Measurements from ENCODE around the gene MCM8.

MCM8 gene

DNA sequence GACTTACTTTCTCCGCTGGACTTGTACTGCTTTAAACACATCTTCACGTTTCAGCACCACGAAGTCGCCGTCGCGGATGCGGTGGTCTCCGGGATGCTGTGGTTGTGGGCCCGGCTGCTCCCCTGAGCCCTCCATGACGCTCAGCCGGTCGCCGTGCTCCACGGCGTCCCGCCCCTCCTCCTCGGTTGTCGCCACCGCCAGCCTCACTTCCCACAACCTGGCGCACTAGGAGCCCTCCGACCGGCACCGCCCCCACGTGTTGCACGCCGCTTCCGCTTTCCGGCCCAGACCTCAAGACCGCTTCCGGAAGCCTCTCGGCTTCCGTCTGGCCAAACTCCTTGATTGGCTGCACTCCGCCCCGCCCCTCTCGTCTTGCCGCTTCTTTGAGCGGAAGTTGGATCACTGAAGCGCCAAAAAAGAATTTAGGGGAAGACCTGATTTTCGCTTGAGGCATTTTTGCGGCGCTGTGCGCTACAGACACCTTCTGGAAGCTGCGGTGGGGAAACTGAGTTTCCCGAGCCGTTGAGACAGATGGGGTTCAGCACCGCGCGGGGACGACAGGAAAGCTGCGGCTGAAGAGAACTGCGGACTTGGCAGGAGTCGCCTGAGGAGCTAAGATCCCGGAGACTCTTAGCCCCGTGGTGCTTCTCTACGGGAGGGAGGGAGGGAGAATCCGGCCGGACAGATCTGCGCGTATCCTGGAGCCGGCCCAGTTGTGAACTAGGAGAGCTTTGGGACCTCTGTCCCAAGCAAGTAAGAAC is at the start of gene MCM8, which contains the start of gene TRMT6:
MCM8 (plus strand) TSS at position 382 of the 761 bp plus-strand sequence. CDS start 1,364 bp downstream, outside the sequence.
TRMT6 (minus strand) TSS at position 263 of the 761 bp plus-strand sequence; CDS start at position 135, 128 bp downstream.
- FAIRE-seq: peak; percentile 81

DNA sequence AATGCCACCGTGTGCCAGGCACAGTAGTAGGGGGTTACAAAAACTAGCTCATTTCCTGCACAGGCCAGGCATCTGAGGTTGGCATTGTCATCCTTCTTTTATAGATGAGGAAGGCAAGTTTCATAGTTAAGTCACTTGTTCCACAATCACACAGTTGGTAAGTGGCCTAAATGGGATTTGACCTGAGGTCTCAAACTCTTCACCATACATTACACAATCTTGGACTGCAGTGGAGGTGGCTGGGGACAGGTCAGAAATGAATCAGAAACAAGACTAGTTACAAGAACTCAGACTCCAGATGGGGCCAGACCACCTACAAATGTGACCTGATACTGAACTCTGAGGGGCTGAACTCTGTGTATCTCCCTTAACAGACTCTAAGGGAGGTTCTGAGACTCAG is 49.5 kb upstream of the MCM8 start:
- FAIRE-seq: no peak

DNA sequence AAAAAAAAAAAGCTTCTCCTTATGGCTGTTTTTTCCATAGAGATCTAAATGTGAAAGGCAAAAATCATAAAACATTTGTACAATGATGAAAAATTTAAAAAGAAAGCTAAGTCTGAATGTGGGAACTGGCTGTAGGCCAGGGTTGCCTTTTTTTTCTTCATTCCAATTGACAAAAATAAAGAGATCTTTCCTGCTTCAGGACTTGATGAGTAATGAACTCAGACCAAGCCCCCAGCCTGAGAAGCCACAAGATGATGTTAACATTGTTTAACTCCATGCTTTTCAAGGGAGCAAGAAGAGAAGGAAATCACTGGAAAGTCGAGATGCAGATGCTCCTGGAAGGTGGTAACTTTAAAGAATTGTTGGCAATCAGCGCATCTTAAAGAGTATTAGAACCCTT is 41.5 kb upstream of the MCM8 start:
- FAIRE-seq: no peak

DNA sequence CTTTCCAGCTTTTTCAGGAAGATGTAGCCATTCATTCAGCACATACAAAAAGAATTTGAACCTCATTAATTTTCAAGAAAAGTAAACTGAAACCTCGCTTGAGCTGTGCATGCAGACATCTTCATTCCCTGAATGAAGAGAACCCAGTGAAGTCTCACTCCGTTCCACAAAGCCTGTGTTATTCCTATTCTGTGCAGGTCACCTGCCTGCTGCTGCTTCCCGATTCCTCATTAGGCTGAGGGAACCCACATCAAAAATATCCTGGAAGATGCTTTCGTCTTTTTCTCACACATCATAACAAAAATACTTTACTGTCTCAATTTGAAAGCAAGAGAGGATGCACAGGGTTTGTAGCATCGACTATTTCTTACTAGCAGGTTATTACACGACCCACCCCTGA is 40.3 kb upstream of the MCM8 start:
- FAIRE-seq: no peak

DNA sequence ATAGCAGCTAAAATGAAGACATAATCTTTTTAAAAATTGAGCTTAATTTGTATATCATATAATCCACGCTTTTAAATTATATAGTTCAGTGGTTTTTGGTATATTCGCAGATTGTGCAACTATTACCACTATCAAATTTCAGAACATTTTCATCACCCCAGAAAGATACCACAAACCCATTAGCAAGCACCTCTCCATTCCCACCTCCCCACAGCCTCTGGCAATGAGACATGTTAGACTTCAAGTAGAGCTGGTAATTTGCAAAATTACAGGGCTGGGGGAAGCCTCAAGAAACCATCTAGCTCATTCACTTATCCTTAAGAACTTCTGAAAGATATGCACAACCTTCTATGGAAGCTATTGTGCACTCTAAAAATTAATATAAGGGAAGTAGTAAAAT is 37.3 kb upstream of the MCM8 start:
- no peak for FAIRE-seq

DNA sequence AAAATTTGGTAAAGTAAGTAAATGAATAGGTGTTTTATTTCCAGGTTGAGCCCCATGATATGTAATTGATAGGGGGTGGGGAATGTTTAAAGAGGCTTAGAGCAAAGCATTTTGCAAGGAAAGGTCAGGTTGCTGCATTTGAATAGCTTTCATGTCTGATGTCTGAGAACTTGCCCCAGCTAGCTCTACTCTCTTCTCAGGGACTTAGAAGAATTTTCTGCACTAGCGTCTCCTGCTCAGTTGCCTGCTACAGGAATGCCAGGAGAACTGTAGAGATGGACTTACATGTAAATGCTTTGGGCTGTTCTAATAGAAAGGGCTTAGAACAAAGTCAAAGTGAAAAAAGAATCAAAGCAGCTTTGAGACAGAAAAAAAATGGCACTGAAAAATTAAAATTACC is 35.6 kb upstream of the MCM8 start:
- no peak for FAIRE-seq

DNA sequence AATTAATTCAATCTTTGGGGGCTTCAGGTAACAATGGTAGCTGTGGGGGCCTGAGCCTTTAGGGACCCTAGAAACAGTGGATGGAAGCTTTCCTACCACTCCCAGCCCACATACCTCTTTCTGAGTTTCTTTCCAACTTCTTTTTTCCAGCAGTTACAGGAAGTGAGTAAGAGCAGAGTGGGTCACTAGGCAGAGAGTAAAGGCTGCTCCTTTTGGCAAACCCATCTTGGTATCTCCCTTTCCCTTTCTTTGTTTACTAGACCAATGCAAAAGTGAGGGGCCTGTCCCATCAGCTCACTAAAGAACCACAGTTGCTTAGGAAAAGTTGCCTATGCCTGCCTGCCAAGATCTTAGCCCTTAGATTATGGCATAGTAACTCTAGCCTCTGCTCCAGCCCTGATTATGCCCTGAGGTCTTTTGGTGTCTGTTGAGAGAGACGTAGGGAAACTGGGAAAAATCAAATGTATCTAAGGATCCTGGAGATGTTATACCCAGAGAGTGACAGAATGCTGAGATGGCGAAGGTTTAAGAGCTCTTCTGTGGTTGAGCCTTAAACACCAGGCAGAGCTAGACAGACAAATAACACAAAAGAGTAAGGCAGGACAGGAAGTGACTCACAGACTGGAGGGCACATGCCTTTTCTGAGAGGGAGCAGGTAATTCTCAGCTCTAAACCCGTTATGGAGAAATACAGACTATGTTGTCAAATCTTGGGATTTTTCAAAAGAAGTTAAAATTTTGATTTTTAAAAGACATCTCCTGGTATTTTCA is 31.4 kb upstream of the MCM8 start:
- FAIRE-seq: no peak

DNA sequence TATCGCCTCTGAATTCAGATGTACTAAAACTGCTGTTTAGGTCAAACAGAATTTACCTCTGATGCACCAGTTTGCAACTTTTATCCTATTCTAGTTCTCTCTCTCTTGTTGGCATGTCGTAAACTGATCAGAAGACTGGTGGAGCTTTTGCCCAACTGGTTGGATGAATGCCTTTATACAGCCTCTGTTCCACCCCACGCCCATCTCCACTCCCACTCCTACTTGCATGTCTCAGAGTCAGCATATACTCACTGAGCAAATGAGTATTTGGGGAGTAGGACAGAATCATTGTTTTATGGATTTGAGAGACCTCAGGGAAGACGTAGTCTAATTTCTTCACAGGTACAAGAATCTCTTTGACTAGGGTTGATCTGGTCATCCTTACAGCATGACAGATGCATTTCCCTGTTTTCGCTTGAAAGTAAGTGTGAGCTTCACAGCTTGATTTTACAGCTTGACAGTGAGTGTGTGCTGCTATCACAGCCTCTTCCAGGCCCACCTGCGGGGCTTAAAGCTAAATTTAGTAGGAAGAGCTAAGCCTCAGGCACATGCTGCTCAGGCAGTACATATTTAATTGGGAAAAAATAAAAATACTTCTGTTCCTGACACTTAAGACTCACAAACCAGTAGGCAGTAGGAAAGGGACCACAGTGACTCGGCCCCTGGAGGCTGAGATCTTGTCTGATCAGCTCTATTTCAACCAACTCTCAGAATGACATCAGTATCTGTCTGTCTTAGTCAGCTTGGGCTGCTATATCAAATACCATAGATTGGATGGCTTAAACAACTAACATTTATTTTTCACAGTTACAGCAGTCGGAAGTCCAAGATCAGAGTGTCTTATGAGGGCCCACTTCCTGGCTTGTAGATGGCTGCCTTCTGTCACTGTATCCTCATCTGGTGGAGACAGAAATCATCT is 30.6 kb upstream of the MCM8 start:
- no peak for FAIRE-seq

DNA sequence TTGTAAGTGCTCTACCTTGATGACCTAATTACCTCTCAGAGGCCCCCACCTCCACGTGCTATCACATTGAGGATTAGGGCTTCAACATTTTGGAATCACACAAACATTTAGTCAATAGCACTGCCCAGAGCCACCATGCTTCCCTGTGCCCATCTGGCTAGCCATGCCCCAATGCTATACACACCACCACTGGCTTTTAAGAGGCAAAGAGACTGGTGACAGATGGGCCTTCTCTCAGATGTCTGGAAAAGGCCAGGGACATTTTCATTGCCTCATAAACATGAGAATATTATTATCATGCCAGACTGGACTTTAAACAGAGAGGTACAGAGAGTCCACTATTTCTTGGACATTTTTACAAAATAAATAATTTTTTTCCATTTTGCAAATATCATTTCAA is 29.9 kb upstream of the MCM8 start:
- FAIRE-seq: no peak

DNA sequence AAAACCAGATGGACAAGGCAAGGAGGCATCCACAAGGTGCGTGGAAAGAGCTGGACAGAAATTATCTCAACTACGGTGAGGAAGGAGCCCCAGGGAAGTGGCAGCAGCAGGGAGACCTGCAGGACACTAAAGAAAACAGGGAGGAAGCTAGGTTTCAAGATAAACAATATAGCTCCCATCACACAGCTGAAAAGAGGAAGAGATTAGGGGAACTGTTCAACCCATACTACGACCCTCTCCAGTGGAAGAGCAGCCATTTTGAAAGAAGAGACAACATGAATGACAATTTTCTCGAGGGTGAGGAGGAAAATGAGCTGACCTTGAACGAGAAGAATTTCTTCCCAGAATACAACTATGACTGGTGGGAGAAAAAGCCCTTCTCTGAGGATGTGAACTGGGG is 27.0 kb upstream of the MCM8 start:
- no peak for FAIRE-seq

DNA sequence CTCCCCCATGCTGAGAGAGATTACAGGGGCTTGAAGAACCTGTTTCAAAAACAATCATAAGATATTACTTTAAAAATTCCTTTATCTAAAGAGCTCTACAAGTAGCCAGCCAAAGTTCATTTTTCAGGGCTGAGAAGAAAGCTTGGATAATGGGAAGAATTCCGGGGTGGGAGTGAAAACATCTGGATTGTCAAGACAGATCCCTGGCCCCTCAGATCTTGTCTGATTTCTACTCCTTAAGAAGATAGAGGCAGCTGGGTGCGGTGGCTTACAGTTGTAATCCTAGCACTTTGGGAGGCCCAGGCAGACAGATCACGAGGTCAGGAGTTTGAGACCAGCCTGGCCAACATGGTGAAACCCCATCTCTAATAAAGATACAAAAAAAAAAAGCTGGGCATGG is 24.9 kb upstream of the MCM8 start:
- FAIRE-seq: no peak

DNA sequence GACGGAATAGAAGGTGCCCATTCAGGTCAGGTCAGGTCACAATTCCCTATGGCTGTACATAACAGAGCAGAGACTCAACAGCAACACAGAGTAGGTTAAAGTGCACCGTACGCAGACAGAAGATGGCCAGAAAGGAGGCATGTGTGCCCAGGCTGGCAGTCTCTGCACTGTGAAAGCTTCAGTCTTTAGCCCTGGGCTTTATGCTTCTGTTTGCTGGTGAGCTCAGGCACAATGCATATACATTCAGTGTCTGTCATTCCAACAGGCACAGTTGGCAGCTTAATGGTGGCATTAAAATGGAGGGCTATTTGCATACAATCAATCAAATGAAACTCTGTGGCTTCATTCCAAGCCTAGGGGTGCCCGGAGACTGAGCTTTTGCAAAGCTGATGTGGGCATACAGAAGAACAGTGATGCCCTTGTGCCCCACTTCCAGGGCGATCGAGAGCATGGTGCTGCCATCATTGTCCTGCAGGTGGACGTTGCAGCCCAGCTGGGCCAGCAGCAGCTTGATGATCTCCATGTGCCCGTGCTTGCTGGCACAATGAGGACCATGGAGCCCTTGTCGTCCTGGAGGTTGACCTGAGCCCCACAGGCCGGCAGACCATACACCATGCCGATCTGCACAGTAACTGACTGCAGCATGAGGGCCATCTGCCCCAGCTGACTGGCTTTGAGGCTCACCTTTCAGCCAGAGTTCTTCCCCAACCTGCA is 22.5 kb upstream of the MCM8 start:
- no peak for FAIRE-seq

DNA sequence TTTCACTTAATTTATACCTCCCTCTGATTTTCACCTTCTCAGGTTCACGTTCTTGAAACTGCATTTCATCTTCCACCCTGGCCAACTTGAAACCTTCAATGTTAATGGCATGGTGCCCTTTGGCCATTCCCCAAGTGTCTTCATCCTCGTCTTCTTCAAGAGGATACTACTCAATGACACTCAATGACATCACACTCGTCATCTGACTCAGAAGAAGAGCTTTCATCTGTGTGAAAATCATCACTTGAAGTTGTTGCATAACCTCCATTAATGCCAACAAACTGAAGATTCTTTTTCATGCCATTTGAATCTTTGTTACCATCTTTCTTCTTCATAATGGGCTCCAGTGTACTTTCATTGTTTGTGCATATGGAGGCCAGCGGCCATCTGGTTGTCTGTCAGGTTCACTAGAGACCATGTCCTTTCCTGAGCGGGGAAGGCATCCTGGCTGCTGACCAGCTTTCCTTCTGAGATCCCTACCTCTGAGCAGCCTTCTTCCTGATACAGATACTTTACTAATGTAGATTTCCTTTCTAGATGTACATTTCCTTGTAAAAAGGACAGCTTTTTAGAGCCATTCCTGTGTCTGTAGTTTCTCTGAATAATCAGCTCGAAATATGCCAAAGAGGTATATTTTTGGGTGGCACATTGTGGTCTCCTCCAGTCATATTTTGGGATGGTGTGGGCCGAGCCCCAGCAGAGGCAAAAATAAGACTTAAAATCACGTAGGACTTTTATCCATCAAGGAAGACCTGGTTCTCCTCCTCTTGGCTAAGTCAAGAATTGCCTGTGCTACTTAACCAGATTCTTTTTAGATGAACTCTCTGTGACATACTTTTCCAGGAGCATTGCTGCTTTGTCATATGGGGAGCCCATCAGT is 21.4 kb upstream of the MCM8 start:
- no peak for FAIRE-seq

DNA sequence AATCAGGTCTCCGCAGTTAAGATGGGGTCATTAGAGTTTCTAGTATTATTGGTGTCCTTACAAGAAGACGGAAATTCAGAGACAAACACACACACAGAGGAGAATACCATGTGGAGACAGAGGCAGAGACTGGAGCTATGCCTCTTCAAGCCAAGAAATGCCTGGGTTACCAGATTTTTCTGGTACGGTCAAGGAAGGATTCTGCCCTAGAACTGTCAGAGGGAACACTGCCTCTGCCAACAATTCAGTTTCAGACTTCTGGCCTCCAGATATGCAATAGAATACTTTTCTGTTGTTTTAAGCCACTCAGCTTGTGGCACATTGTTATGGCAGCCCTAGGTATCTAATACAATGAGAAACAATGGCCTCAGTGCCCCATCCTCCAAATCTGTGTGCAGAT is 19.0 kb upstream of the MCM8 start:
- FAIRE-seq: no peak

DNA sequence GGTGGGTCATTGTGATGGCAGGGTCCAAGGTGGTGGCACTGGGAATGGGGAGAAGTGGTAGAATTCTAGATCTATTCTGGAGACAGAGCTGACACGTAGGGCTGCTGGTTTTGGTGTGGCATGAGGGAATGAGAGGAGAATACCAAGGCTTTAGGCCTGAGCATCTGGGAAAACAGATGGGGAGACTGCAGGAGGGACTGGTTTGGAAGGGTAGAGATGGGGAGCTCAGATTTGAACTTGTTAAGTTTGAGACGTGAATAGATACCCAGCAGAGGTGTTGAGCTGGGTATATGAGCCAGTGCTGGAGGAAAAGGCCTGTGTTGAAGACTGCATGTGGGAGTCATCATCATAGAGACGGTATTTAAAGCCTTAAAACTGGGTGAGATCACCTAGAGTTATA is 17.7 kb upstream of the MCM8 start:
- no peak for FAIRE-seq

DNA sequence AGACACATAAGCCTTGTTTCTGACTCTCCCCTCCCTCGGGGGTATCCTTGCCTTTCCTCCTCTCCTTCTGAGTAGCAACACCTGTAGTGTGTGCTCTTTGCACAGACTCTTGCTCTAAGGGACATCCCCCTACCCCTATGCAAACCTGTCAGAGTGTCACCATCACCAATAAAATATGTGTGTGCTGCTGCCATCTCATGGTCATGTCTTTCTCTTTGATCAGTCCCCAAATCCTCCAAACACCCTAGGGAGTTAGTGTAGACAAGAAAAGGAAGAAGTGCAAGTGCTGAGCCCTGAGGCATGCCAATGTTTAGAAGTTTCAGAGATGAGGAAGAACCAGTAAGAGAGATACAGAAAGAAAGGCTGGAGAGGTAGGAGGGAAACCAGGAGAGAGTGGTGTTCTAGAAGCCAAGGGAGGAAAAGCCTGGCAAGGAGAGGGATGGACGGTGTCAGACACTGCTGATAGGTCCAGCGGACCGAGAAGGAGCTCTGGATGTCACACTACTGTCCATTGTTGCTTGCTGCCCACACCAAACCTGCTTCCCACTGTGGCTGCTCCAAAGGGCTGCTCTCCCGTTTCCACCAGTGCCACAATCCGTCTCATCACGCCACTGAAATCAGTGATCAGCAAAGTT is 16.5 kb upstream of the MCM8 start:
- no peak for FAIRE-seq

DNA sequence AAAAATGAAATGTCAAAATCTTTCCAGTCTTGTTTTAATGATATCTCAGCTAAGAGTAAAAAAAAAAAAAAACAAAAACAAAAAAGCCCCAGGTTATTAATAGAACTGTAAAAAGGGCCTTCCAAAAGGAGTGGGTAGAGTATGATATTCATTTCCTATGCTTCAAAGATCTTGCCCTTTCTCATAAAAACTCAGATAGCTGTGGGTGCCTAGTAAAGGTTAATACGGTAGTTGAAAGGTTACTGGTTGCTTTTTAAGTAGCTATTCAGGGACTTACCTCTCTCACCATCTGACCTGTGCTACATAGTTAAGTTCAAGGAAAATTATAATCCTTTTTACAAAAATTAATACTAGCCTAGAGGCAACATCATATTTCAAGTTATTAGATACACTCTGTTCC is 15.1 kb upstream of the MCM8 start:
- no peak for FAIRE-seq

DNA sequence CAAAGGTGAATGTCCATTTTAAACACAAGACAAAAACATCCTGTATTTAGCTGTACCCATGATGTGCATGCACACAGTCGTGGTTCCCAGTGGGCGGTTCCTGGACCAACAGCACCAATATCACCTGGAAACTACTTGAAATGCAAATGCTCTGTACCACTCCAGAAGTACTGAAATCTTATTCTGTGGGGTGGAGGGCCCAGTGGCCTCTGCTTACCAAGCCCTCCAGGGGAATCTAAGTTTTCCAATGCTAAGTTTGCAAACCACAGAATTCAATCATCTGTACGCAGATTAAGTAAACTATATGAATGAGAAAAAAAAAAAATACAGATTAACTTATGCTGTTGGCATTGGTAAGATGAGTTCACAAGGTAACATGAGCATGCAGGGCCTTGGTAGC is 14.2 kb upstream of the MCM8 start:
- FAIRE-seq: no peak

DNA sequence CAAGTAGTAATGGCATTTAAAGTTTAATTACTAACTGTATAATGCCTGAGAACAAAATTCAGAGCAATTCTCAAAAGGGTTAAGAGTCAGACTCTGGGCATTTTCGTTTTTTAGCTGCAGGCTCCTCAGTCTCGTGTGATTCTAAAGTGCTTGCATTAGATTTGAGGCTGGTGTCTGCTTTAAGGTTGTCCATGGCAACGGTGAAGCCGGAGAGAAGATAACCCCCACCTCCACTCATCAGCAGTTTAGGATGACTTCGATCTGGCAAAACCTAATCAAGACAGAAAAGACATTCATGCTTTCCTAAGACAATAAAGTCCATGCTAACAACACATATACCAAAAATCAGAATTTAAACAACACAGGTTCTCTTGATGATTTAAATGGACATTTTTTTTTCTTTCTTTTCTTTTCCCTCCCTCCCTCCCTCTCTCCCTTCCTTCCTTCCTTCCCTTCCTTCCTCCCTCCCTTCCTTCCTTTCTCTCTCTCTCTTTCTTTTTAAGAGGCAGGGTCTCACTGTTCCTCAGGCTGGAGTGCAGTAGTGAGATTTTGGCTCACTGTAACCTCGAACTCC is 11.9 kb upstream of the MCM8 start:
- no peak for FAIRE-seq

DNA sequence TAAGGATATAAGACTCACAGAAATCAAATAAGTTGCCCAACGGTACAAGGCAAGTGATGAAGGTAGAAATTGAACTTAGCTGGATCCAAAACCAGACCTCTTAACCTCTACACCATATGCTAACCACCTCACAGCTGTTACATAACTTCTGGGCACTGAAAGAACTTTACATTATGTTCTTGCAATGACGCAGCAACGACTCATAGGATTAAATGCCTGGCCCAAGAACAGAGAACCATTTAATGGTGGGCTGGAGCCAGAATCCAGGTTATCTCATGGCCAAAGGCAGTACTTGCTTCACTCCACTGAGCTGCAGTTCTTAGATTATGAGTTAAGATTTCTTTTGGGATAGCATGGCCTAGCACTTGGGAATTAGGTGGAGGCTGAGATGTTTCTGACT is 4.5 kb upstream of the MCM8 start:
- FAIRE-seq: no peak

DNA sequence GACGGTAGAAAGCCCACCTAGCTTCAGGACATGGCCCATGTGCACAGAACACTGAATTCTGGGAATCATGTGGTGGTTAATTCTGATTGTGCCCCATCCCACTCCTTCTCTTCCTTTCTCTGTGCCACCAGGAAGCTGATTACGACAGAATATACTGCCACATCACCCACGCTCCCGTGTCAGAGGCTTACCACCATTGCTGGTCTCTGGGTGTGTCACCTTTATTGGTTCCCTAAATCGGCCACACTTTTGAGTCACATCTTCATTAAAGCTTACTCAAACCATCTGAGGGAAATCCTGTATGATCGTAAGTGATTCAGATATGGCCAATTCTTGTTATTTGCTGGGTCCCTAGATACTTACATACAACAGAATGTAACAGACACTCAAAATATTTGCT is 3.2 kb upstream of the MCM8 start:
- FAIRE-seq: no peak

Measured in TTC549 (cell line).